Measurements from ENCODE around the gene BRPF1. TPM values are rescaled to one million over a fixed set of nuclear protein-coding genes. Genes with fewer than 3 reads are reported as not detected.

BRPF1 gene
- polyA plus RNA-seq, 2 donors, result 6.1 to 8.9 TPM

DNA sequence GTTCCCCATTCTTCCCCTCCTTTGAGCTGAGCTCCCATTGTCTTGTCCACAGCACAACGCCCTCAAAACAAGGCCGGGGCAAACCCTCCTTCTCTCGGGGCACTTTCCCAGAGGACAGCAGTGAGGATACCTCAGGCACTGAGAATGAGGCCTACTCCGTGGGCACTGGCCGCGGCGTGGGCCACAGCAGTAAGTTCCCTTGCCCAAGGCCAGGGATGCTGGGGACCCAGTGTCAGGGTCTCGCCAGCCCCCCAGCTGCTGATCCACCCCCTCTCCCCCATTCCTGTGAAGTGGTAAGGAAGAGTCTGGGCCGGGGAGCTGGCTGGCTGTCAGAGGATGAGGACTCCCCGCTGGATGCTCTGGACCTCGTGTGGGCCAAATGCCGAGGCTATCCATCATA, 14.0 kb downstream of the BRPF1 start:
- no peaks in the 10 kb centered on the region for H3K9me3 ChIP-seq (ENCODE audit: control insufficient read depth in 2 of 2, insufficient read depth in 1 of 2, low read depth in 1 of 2, low read length in 1 of 2)
- peaks cover 35 to 49% of the 10 kb centered on the region in 2 donors for H3K36me3 ChIP-seq (ENCODE audit: control insufficient read depth in 2 of 2, insufficient read depth in 2 of 2, low read length in 1 of 2)
- WGBS, 2 donors, result 95 to 96% methylated on average over 12 of the region's 12 CpGs
- no peak overlapping the region for H3K27ac ChIP-seq (ENCODE audit: low read depth in 2 of 2, low read length in 1 of 2)
- no peaks in the 10 kb centered on the region for H3K27me3 ChIP-seq (ENCODE audit: control insufficient read depth in 1 of 2, insufficient read depth in 2 of 2, low read length in 2 of 2)
- no peak overlapping the region for H3K4me3 ChIP-seq (ENCODE audit: low read depth in 1 of 2, low read length in 2 of 2)
- H3K4me1 ChIP-seq (ENCODE audit: control insufficient read depth in 2 of 2, insufficient read depth in 2 of 2, low read length in 1 of 2), result peaks cover under 1 to 2% of the 10 kb centered on the region in 2 donors

DNA sequence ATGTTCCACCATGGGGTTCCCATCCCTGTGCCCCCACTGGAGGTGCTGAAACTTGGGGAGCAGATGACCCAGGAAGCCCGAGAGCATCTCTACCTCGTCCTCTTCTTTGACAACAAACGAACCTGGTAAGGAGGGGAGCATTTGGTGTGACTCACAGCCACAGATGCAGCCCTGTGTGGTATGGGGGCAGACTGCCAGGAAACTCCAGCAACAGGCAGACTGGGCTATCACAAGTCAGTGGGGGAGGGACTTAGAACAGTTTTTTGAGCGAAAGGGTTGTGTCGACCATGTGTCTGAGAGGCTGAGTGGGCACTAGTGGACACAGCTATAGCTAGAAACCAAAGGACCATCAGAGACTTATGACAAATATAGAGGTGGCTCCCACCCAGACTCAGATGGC, 14.8 kb downstream of the BRPF1 start:
- peaks cover 2 to 6% of the 10 kb centered on the region in 2 donors for H3K4me1 ChIP-seq (ENCODE audit: control insufficient read depth in 2 of 2, insufficient read depth in 2 of 2, low read length in 1 of 2)
- no peak overlapping the region for H3K27ac ChIP-seq (ENCODE audit: low read depth in 2 of 2, low read length in 1 of 2)
- no peaks in the 10 kb centered on the region for H3K9me3 ChIP-seq (ENCODE audit: control insufficient read depth in 2 of 2, insufficient read depth in 1 of 2, low read depth in 1 of 2, low read length in 1 of 2)
- WGBS, 2 donors, result 68 to 70% methylated on average over 5 of the region's 5 CpGs
- H3K27me3 ChIP-seq (ENCODE audit: control insufficient read depth in 1 of 2, insufficient read depth in 2 of 2, low read length in 2 of 2), result no peaks in the 10 kb centered on the region
- H3K4me3 ChIP-seq (ENCODE audit: low read depth in 1 of 2, low read length in 2 of 2), result no peak overlapping the region
- peaks cover 30 to 45% of the 10 kb centered on the region in 2 donors for H3K36me3 ChIP-seq (ENCODE audit: control insufficient read depth in 2 of 2, insufficient read depth in 2 of 2, low read length in 1 of 2)

GRCh38 chr3:9747267-9747666, 15.7 kb downstream of the BRPF1 start:
- Histone ChIP-seq H3K4me1 (ENCODE audit: control insufficient read depth in 2 of 2, insufficient read depth in 2 of 2, low read length in 1 of 2) (peaks cover 2 to 11% of the 10 kb centered on the region in 2 donors), H3K27me3 (ENCODE audit: control insufficient read depth in 1 of 2, insufficient read depth in 2 of 2, low read length in 2 of 2) (no peaks in the 10 kb centered on the region), H3K27ac (ENCODE audit: low read depth in 2 of 2, low read length in 1 of 2) (no peak overlapping the region), H3K4me3 (ENCODE audit: low read depth in 1 of 2, low read length in 2 of 2) (no peak overlapping the region), H3K36me3 (ENCODE audit: control insufficient read depth in 2 of 2, insufficient read depth in 2 of 2, low read length in 1 of 2) (peaks cover 28 to 39% of the 10 kb centered on the region in 2 donors), H3K9me3 (ENCODE audit: control insufficient read depth in 2 of 2, insufficient read depth in 1 of 2, low read depth in 1 of 2, low read length in 1 of 2) (no peaks in the 10 kb centered on the region)
- WGBS, 2 donors, result 90% methylated on average over 8 of the region's 8 CpGs

DNA sequence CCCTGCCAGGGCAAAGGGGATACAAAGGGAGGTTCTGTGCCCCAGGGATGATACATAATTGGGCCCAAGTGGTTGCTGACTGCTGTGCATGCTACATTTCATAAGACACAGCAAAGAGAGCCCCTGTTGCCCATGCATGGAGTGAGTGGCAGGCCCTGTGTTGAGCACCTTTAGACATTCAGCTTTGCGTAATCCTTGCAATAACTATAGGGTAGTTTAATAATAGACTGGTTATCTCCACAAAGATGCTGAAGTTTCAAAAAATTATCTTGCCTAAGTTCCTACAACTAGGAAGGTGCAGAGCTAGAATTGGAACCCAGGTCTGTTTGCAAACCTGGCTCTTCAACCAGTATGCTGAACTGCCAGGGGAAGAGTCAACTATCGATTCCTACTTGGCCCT, 16.5 kb downstream of the BRPF1 start:
- Histone ChIP-seq H3K4me1 (ENCODE audit: control insufficient read depth in 2 of 2, insufficient read depth in 2 of 2, low read length in 1 of 2) (peaks cover 2 to 11% of the 10 kb centered on the region in 2 donors), H3K27me3 (ENCODE audit: control insufficient read depth in 1 of 2, insufficient read depth in 2 of 2, low read length in 2 of 2) (no peaks in the 10 kb centered on the region), H3K36me3 (ENCODE audit: control insufficient read depth in 2 of 2, insufficient read depth in 2 of 2, low read length in 1 of 2) (peaks cover 20 to 33% of the 10 kb centered on the region in 2 donors), H3K27ac (ENCODE audit: low read depth in 2 of 2, low read length in 1 of 2) (no peak overlapping the region), H3K9me3 (ENCODE audit: control insufficient read depth in 2 of 2, insufficient read depth in 1 of 2, low read depth in 1 of 2, low read length in 1 of 2) (no peaks in the 10 kb centered on the region), H3K4me3 (ENCODE audit: low read depth in 1 of 2, low read length in 2 of 2) (no peak overlapping the region)
- 94 to 96% methylated on average over 2 of the region's 2 CpGs for WGBS, 2 donors

GRCh38 chr3:9749296-9749644, 17.7 kb downstream of the BRPF1 start:
- Histone ChIP-seq H3K27ac (ENCODE audit: low read depth in 2 of 2, low read length in 1 of 2) (peak overlapping the region; percentile 94 to 96), H3K36me3 (ENCODE audit: control insufficient read depth in 2 of 2, insufficient read depth in 2 of 2, low read length in 1 of 2) (peaks cover 9 to 25% of the 10 kb centered on the region in 2 donors), H3K4me1 (ENCODE audit: control insufficient read depth in 2 of 2, insufficient read depth in 2 of 2, low read length in 1 of 2) (peaks cover 2 to 11% of the 10 kb centered on the region in 2 donors), H3K9me3 (ENCODE audit: control insufficient read depth in 2 of 2, insufficient read depth in 1 of 2, low read depth in 1 of 2, low read length in 1 of 2) (no peaks in the 10 kb centered on the region), H3K27me3 (ENCODE audit: control insufficient read depth in 1 of 2, insufficient read depth in 2 of 2, low read length in 2 of 2) (no peaks in the 10 kb centered on the region), H3K4me3 (ENCODE audit: low read depth in 1 of 2, low read length in 2 of 2) (peak overlapping the region; percentile 58 to 61)
- 7 to 8% methylated on average over 19 of the region's 19 CpGs for WGBS, 2 donors

- H3K9me3 ChIP-seq (ENCODE audit: control insufficient read depth in 2 of 2, insufficient read depth in 1 of 2, low read depth in 1 of 2, low read length in 1 of 2), result no peaks in the 10 kb centered on the region
- peak within 1 kb of the TSS; percentile 58 to 61 for H3K4me3 ChIP-seq (ENCODE audit: low read depth in 1 of 2, low read length in 2 of 2)
- H3K36me3 ChIP-seq (ENCODE audit: control insufficient read depth in 2 of 2, insufficient read depth in 2 of 2, low read length in 1 of 2), result peaks cover 8 to 21% of the 10 kb centered on the region in 2 donors
- H3K27me3 ChIP-seq (ENCODE audit: control insufficient read depth in 1 of 2, insufficient read depth in 2 of 2, low read length in 2 of 2), result no peaks in the 10 kb centered on the region
- WGBS, 2 donors, result 0% methylated on average over 56 to 60 of the region's 60 CpGs
- peaks cover 2 to 15% of the 10 kb centered on the region in 2 donors for H3K4me1 ChIP-seq (ENCODE audit: control insufficient read depth in 2 of 2, insufficient read depth in 2 of 2, low read length in 1 of 2)
- peak within 1 kb of the TSS; percentile 94 to 96 for H3K27ac ChIP-seq (ENCODE audit: low read depth in 2 of 2, low read length in 1 of 2)
Measured at GRCh38 chr3:9749645-9750555, 18.4 kb downstream of the BRPF1 start, which contains the start of gene OGG1. OGG1 (plus strand) TSS chr3:9749952; CDS start chr3:9750287, 335 bp downstream.

- Histone ChIP-seq H3K27me3 (ENCODE audit: control insufficient read depth in 1 of 2, insufficient read depth in 2 of 2, low read length in 2 of 2) (no peaks in the 10 kb centered on the region), H3K4me1 (ENCODE audit: control insufficient read depth in 2 of 2, insufficient read depth in 2 of 2, low read length in 1 of 2) (peaks cover 2 to 15% of the 10 kb centered on the region in 2 donors), H3K27ac (ENCODE audit: low read depth in 2 of 2, low read length in 1 of 2) (peak overlapping the region; percentile 94 to 96), H3K9me3 (ENCODE audit: control insufficient read depth in 2 of 2, insufficient read depth in 1 of 2, low read depth in 1 of 2, low read length in 1 of 2) (no peaks in the 10 kb centered on the region), H3K4me3 (ENCODE audit: low read depth in 1 of 2, low read length in 2 of 2) (peak overlapping the region; percentile 58 to 61), H3K36me3 (ENCODE audit: control insufficient read depth in 2 of 2, insufficient read depth in 2 of 2, low read length in 1 of 2) (peaks cover 5 to 14% of the 10 kb centered on the region in 2 donors)
- WGBS, 2 donors, result 37 to 38% methylated on average over 17 of the region's 17 CpGs
Measured at GRCh38 chr3:9750556-9751411, 19.2 kb downstream of the BRPF1 start.

GRCh38 chr3:9754678-9755077, 23.1 kb downstream of the BRPF1 start:
- no peak overlapping the region for H3K4me3 ChIP-seq (ENCODE audit: low read depth in 1 of 2, low read length in 2 of 2)
- peaks cover 0 to 15% of the 10 kb centered on the region in 2 donors for H3K4me1 ChIP-seq (ENCODE audit: control insufficient read depth in 2 of 2, insufficient read depth in 2 of 2, low read length in 1 of 2)
- H3K27me3 ChIP-seq (ENCODE audit: control insufficient read depth in 1 of 2, insufficient read depth in 2 of 2, low read length in 2 of 2), result no peaks in the 10 kb centered on the region
- H3K9me3 ChIP-seq (ENCODE audit: control insufficient read depth in 2 of 2, insufficient read depth in 1 of 2, low read depth in 1 of 2, low read length in 1 of 2), result no peaks in the 10 kb centered on the region
- 63 to 69% methylated on average over 8 of the region's 8 CpGs for WGBS, 2 donors
- peak overlapping the region in 1 of 2 donors; percentile 34 for H3K27ac ChIP-seq (ENCODE audit: low read depth in 2 of 2, low read length in 1 of 2)
- peaks cover 3 to 17% of the 10 kb centered on the region in 2 donors for H3K36me3 ChIP-seq (ENCODE audit: control insufficient read depth in 2 of 2, insufficient read depth in 2 of 2, low read length in 1 of 2)

- no peaks in the 10 kb centered on the region for H3K27me3 ChIP-seq (ENCODE audit: control insufficient read depth in 1 of 2, insufficient read depth in 2 of 2, low read length in 2 of 2)
- H3K4me1 ChIP-seq (ENCODE audit: control insufficient read depth in 2 of 2, insufficient read depth in 2 of 2, low read length in 1 of 2), result peaks cover 2 to 4% of the 10 kb centered on the region in 2 donors
- H3K4me3 ChIP-seq (ENCODE audit: low read depth in 1 of 2, low read length in 2 of 2), result no peak overlapping the region
- no peaks in the 10 kb centered on the region for H3K9me3 ChIP-seq (ENCODE audit: control insufficient read depth in 2 of 2, insufficient read depth in 1 of 2, low read depth in 1 of 2, low read length in 1 of 2)
- WGBS, 2 donors, result 92 to 96% methylated on average over 11 to 13 of the region's 13 CpGs
- H3K36me3 ChIP-seq (ENCODE audit: control insufficient read depth in 2 of 2, insufficient read depth in 2 of 2, low read length in 1 of 2), result peaks cover 3 to 22% of the 10 kb centered on the region in 2 donors
- H3K27ac ChIP-seq (ENCODE audit: low read depth in 2 of 2, low read length in 1 of 2), result no peak overlapping the region
Measured at GRCh38 chr3:9757427-9757826, 25.9 kb downstream of the BRPF1 start.
